ENCODE measurements around the gene TSPAN15.

TSPAN15 gene

GRCh38 chr10:69434169-69434568, 17.1 kb upstream of the TSPAN15 start:
- H3K79me2 ChIP-seq (ENCODE audit: insufficient read depth, low read length): no peaks in the 10 kb centered on the region
- H3K9me2 ChIP-seq (replicated peaks; ENCODE audit: insufficient read depth, low read length): no peaks in the 10 kb centered on the region
- H3K27me3 ChIP-seq (ENCODE audit: low read length): no peaks in the 10 kb centered on the region
- no peak overlapping the region for H3K9ac ChIP-seq (ENCODE audit: low read length)
- H4K20me1 ChIP-seq (ENCODE audit: low read depth, low read length): no peaks in the 10 kb centered on the region
- no peaks in the 10 kb centered on the region for H3K36me3 ChIP-seq (ENCODE audit: low read length)
- no peak overlapping the region for H3K27ac ChIP-seq (ENCODE audit: low read depth, low read length)
- H3F3A ChIP-seq (ENCODE audit: insufficient read depth): no peaks in the 10 kb centered on the region
- H3K4me3 ChIP-seq (ENCODE audit: insufficient read depth, low read length, poor library complexity, severe bottlenecking): no peak overlapping the region
- TF ChIP-seq, protein P1, sequence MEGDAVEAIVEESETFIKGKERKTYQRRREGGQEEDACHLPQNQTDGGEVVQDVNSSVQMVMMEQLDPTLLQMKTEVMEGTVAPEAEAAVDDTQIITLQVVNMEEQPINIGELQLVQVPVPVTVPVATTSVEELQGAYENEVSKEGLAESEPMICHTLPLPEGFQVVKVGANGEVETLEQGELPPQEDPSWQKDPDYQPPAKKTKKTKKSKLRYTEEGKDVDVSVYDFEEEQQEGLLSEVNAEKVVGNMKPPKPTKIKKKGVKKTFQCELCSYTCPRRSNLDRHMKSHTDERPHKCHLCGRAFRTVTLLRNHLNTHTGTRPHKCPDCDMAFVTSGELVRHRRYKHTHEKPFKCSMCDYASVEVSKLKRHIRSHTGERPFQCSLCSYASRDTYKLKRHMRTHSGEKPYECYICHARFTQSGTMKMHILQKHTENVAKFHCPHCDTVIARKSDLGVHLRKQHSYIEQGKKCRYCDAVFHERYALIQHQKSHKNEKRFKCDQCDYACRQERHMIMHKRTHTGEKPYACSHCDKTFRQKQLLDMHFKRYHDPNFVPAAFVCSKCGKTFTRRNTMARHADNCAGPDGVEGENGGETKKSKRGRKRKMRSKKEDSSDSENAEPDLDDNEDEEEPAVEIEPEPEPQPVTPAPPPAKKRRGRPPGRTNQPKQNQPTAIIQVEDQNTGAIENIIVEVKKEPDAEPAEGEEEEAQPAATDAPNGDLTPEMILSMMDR (IDR thresholded peaks at IDR 0.05; ENCODE audit: insufficient read depth, low read length, poor library complexity, severe bottlenecking): no peak
- no peak for TF ChIP-seq EZH2phosphoT487 (conservative IDR thresholded peaks at IDR 0.05; ENCODE audit: low read length)
- no peaks in the 10 kb centered on the region for H3K9me3 ChIP-seq (ENCODE audit: insufficient read depth, low read length)
- no peak overlapping the region for H2AFZ ChIP-seq (ENCODE audit: low read depth, low read length, severe bottlenecking)
- H3K4me2 ChIP-seq (ENCODE audit: low read depth, low read length, poor library complexity, severe bottlenecking): no peak overlapping the region

DNA sequence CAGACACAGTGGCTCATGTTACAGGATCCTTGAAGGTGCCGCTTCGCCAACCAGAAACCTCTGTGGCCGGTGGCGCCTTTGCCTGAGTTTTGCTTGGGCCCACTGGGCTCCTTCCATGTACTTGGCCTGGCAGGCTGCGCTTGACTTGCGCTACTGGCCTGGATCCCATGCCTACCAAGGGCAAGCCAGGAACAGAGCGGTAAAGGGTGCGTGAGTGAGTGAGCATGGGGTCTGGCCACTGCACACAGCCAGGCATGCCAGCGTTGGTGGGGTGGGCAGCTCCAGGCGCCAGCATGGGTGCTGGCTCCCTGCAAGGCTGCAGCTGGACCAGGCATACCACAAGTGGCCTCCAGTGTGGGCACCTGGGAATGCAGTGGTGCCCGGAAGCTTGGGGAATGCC, 16.3 kb upstream of the TSPAN15 start:
- no peaks in the 10 kb centered on the region for H3K27me3 ChIP-seq (ENCODE audit: low read length)
- H3K79me2 ChIP-seq (ENCODE audit: insufficient read depth, low read length): no peaks in the 10 kb centered on the region
- H3K4me3 ChIP-seq (ENCODE audit: insufficient read depth, low read length, poor library complexity, severe bottlenecking): no peak overlapping the region
- H3K9me2 ChIP-seq (replicated peaks; ENCODE audit: insufficient read depth, low read length): no peaks in the 10 kb centered on the region
- no peak overlapping the region for H2AFZ ChIP-seq (ENCODE audit: low read depth, low read length, severe bottlenecking)
- no peaks in the 10 kb centered on the region for H3K36me3 ChIP-seq (ENCODE audit: low read length)
- H3K9ac ChIP-seq (ENCODE audit: low read length): no peak overlapping the region
- no peaks in the 10 kb centered on the region for H3F3A ChIP-seq (ENCODE audit: insufficient read depth)
- H3K27ac ChIP-seq (ENCODE audit: low read depth, low read length): no peak overlapping the region
- no peaks in the 10 kb centered on the region for H3K9me3 ChIP-seq (ENCODE audit: insufficient read depth, low read length)
- H3K4me2 ChIP-seq (ENCODE audit: low read depth, low read length, poor library complexity, severe bottlenecking): no peak overlapping the region
- no peaks in the 10 kb centered on the region for H4K20me1 ChIP-seq (ENCODE audit: low read depth, low read length)
- TF ChIP-seq, protein P1 (IDR thresholded peaks at IDR 0.05; ENCODE audit: insufficient read depth, low read length, poor library complexity, severe bottlenecking): no peak
- TF ChIP-seq EZH2phosphoT487 (conservative IDR thresholded peaks at IDR 0.05; ENCODE audit: low read length): no peak

GRCh38 chr10:69435966-69436520, 15.2 kb upstream of the TSPAN15 start:
- Histone ChIP-seq H3F3A (ENCODE audit: insufficient read depth) (no peaks in the 10 kb centered on the region), H3K27me3 (ENCODE audit: low read length) (no peaks in the 10 kb centered on the region), H3K79me2 (ENCODE audit: insufficient read depth, low read length) (no peaks in the 10 kb centered on the region), H3K4me2 (ENCODE audit: low read depth, low read length, poor library complexity, severe bottlenecking) (no peak overlapping the region), H3K27ac (ENCODE audit: low read depth, low read length) (no peak overlapping the region), H3K36me3 (ENCODE audit: low read length) (no peaks in the 10 kb centered on the region), H4K20me1 (ENCODE audit: low read depth, low read length) (no peaks in the 10 kb centered on the region), H3K4me3 (ENCODE audit: insufficient read depth, low read length, poor library complexity, severe bottlenecking) (no peak overlapping the region), H3K9ac (ENCODE audit: low read length) (no peak overlapping the region), H3K9me3 (ENCODE audit: insufficient read depth, low read length) (no peaks in the 10 kb centered on the region), H3K9me2 (replicated peaks; ENCODE audit: insufficient read depth, low read length) (no peaks in the 10 kb centered on the region), H2AFZ (ENCODE audit: low read depth, low read length, severe bottlenecking) (no peak overlapping the region)
- TF ChIP-seq EZH2phosphoT487 (conservative IDR thresholded peaks at IDR 0.05; ENCODE audit: low read length): no peak
- TF ChIP-seq, protein P1 (IDR thresholded peaks at IDR 0.05; ENCODE audit: insufficient read depth, low read length, poor library complexity, severe bottlenecking): no peak

Data from SU-DHL-6 (cell line).